ENCODE data around the gene TMEM92. TPM values are rescaled to one million over a fixed set of nuclear protein-coding genes. Genes with fewer than 3 reads are reported as not detected.

The TMEM92 gene
- total and polyA plus RNA-seq, 4 donors: 0.05 to 17.9 (median 4.0) TPM

DNA sequence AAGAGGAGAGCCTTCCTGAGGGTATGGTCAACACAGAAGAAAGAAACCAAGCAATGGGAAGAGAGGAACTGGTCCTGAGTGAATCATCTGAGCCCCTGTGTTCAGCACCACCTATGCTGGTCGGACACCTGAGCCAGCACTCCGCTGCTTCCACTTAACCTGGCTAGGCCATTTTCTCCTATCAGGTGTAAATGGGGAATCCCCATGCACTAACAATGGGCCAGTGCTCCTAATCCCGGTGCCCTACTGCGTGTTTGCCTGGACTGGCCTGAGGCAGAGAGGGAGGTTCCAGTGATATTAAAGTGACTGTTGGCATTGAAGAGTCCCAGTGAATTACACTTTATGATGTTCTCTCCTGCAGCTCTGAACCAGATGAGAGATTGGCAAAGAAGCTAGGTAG lies 37.2 kb downstream of the TMEM92 start:
- no peak for DNase-seq (ENCODE audit: low spot score)
- H3K9me3 ChIP-seq (ENCODE audit: control insufficient read depth in 4 of 4, low read length in 3 of 4): no peaks in the 10 kb centered on the region
- TF ChIP-seq RAD21 (IDR thresholded peaks at IDR 0.05): no peak
- no peak for TF ChIP-seq TAF1 (conservative IDR thresholded peaks at IDR 0.05)
- TF ChIP-seq GABPA (IDR thresholded peaks at IDR 0.05 in 1 of 2, conservative IDR thresholded peaks at IDR 0.05 in 1 of 2): no peak
- no peak for TF ChIP-seq ZBTB33 (IDR thresholded peaks at IDR 0.05)
- no peak for TF ChIP-seq HNF4A (conservative IDR thresholded peaks at IDR 0.05)
- TF ChIP-seq FOXA2 (IDR thresholded peaks at IDR 0.05): no peak
- no peak overlapping the region for H3K27ac ChIP-seq (ENCODE audit: low read depth in 1 of 2, low read length in 2 of 2)
- H3K4me3 ChIP-seq (ENCODE audit: low read depth in 1 of 3, low read length in 3 of 3): no peak overlapping the region
- no peaks in the 10 kb centered on the region for H3K36me3 ChIP-seq (ENCODE audit: control insufficient read depth in 4 of 4, insufficient read depth in 3 of 4, low read depth in 1 of 4, low read length in 3 of 4)
- H3K4me1 ChIP-seq (ENCODE audit: control insufficient read depth in 4 of 4, insufficient read depth in 4 of 4, low read length in 3 of 4): no peaks in the 10 kb centered on the region
- no peak overlapping the region for H3K9ac ChIP-seq (ENCODE audit: low read depth in 1 of 2, low read length in 2 of 2)
- H3K27me3 ChIP-seq (ENCODE audit: control insufficient read depth in 4 of 4, insufficient read depth in 4 of 4, low read length in 3 of 4): no peaks in the 10 kb centered on the region
- WGBS: 58% methylated on average over 4 of the region's 4 CpGs

GRCh38 chr17:50312308-50312707 lies 38.0 kb downstream of the TMEM92 start:
- Histone ChIP-seq H3K4me3 (ENCODE audit: low read depth in 1 of 3, low read length in 3 of 3) (no peak overlapping the region), H3K4me1 (ENCODE audit: control insufficient read depth in 4 of 4, insufficient read depth in 4 of 4, low read length in 3 of 4) (no peaks in the 10 kb centered on the region), H3K27ac (ENCODE audit: low read depth in 1 of 2, low read length in 2 of 2) (no peak overlapping the region), H3K27me3 (ENCODE audit: control insufficient read depth in 4 of 4, insufficient read depth in 4 of 4, low read length in 3 of 4) (no peaks in the 10 kb centered on the region), H3K36me3 (ENCODE audit: control insufficient read depth in 4 of 4, insufficient read depth in 3 of 4, low read depth in 1 of 4, low read length in 3 of 4) (no peaks in the 10 kb centered on the region), H3K9ac (ENCODE audit: low read depth in 1 of 2, low read length in 2 of 2) (no peak overlapping the region), H3K9me3 (ENCODE audit: control insufficient read depth in 4 of 4, low read length in 3 of 4) (no peaks in the 10 kb centered on the region)
- no peak for DNase-seq (ENCODE audit: low spot score)
- WGBS: 67% methylated on average over 5 of the region's 5 CpGs
- TF ChIP-seq MAX (IDR thresholded peaks at IDR 0.05): no peak
- no peak for TF ChIP-seq SP1 (IDR thresholded peaks at IDR 0.05)
- no peak for TF ChIP-seq RAD21 (IDR thresholded peaks at IDR 0.05)
- TF ChIP-seq, protein P1, sequence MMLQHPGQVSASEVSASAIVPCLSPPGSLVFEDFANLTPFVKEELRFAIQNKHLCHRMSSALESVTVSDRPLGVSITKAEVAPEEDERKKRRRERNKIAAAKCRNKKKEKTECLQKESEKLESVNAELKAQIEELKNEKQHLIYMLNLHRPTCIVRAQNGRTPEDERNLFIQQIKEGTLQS (IDR thresholded peaks at IDR 0.05): no peak
- TF ChIP-seq RXRA (IDR thresholded peaks at IDR 0.05): no peak
- TF ChIP-seq HNF4G (IDR thresholded peaks at IDR 0.05): no peak
- no peak for TF ChIP-seq FOXA2 (IDR thresholded peaks at IDR 0.05)
- no peak for TF ChIP-seq FOXA1 (IDR thresholded peaks at IDR 0.05)
- TF ChIP-seq EGR1 (IDR thresholded peaks at IDR 0.05; ENCODE audit: low read depth in 2 of 2): no peak
- no peak for TF ChIP-seq YY1 (IDR thresholded peaks at IDR 0.05)
- TF ChIP-seq GABPA (IDR thresholded peaks at IDR 0.05 in 1 of 2, conservative IDR thresholded peaks at IDR 0.05 in 1 of 2): no peak
- no peak for TF ChIP-seq NR2F2 (IDR thresholded peaks at IDR 0.05)
- no peak for TF ChIP-seq ZBTB33 (IDR thresholded peaks at IDR 0.05)
- TF ChIP-seq HNF4A (conservative IDR thresholded peaks at IDR 0.05): no peak
- no peak for TF ChIP-seq CTCF (IDR thresholded peaks at IDR 0.05; ENCODE audit: low read depth, low read length, missing input control)

Measured in liver (tissue), 9 donors.